NT2/D1 (cell line): Measurements from ENCODE around the gene POLR1C.

ENCODE experiments used
- DNase-seq: peaks from one replicate; pipeline ENCODE4 v3.0.0-alpha.2; 2011; ENCODE audit warnings: low read depth, low spot score
- H3K27me3 ChIP-seq: 2 replicates; pipeline ENCODE4 v1.6.0; 2011; ENCODE audit warnings: mild to moderate bottlenecking; ENCODE audit not compliant: insufficient read length, insufficient read depth
- H3K36me3 ChIP-seq: 2 replicates; pipeline ENCODE4 v1.6.1; 2011; ENCODE audit warnings: mild to moderate bottlenecking, low read length, mixed read lengths; ENCODE audit not compliant: insufficient read depth, insufficient read length
- H3K4me1 ChIP-seq: 2 replicates; pipeline ENCODE4 v1.5.1; 2011; ENCODE audit not compliant: insufficient read depth, insufficient read length
- H3K4me3 ChIP-seq: 2 replicates; pipeline ENCODE4 v1.5.1; 2011; ENCODE audit warnings: low read depth; ENCODE audit not compliant: insufficient read length
- H3K9ac ChIP-seq: 2 replicates; pipeline ENCODE4 v1.6.0; 2011; ENCODE audit warnings: low read depth; ENCODE audit not compliant: insufficient read length
- H3K9me3 ChIP-seq: 2 replicates; pipeline ENCODE4 v1.5.1; 2011; ENCODE audit warnings: mild to moderate bottlenecking, low read length; ENCODE audit not compliant: insufficient read depth
- SUZ12 ChIP-seq: IDR thresholded peaks from 2 replicates; pipeline ENCODE4 v1.6.1; 2011; ENCODE audit not compliant: insufficient read length, insufficient read depth; ENCODE audit errors: extremely low read depth
- YY1 ChIP-seq: IDR thresholded peaks from 2 replicates; pipeline ENCODE4 v1.6.1; 2011; ENCODE audit not compliant: insufficient read length, insufficient read depth
- ZNF274 ChIP-seq: IDR thresholded peaks from 2 replicates; pipeline ENCODE4 v1.6.1; 2011; ENCODE audit warnings: mild to moderate bottlenecking, low read depth, low read length

Gene POLR1C

GRCh38 chr6:43506667-43507471 lies 10.0 kb upstream of the POLR1C start:
- H3K9me3 ChIP-seq: no peaks in the 10 kb centered on the region
- peaks cover 4% of the 10 kb centered on the region for H3K4me1 ChIP-seq
- peaks cover 53% of the 10 kb centered on the region for H3K36me3 ChIP-seq
- peak overlapping the region; percentile 36 for H3K9ac ChIP-seq
- H3K27me3 ChIP-seq: peaks cover 22% of the 10 kb centered on the region
- peak; percentile 76 for DNase-seq
- TF ChIP-seq SUZ12: no peak
- no peak for TF ChIP-seq YY1
- TF ChIP-seq ZNF274: no peak
- H3K4me3 ChIP-seq: no peak overlapping the region

- Histone ChIP-seq H3K4me3 (no peak overlapping the region), H3K9ac (no peak overlapping the region), H3K4me1 (peaks cover 4% of the 10 kb centered on the region), H3K36me3 (peaks cover 53% of the 10 kb centered on the region), H3K27me3 (peaks cover 22% of the 10 kb centered on the region), H3K9me3 (no peaks in the 10 kb centered on the region)
- no peak for TF ChIP-seq ZNF274
- no peak for TF ChIP-seq SUZ12
- TF ChIP-seq YY1: no peak
- DNase-seq: no peak
These were observed 8.3 kb upstream of the POLR1C start for GRCh38 chr6:43508481-43509141.

GRCh38 chr6:43509142-43509983 lies 7.5 kb upstream of the POLR1C start:
- H3K9me3 ChIP-seq: no peaks in the 10 kb centered on the region
- no peak for DNase-seq
- peak overlapping the region; percentile 37 for H3K4me3 ChIP-seq
- H3K4me1 ChIP-seq: peaks cover 4% of the 10 kb centered on the region
- H3K36me3 ChIP-seq: peaks cover 54% of the 10 kb centered on the region
- TF ChIP-seq ZNF274 (no peak), SUZ12 (no peak), YY1 (no peak)
- peak overlapping the region; percentile 64 for H3K9ac ChIP-seq
- peaks cover 22% of the 10 kb centered on the region for H3K27me3 ChIP-seq

- no peak for DNase-seq
- TF ChIP-seq YY1: no peak
- TF ChIP-seq ZNF274: no peak
- no peak for TF ChIP-seq SUZ12
- no peaks in the 10 kb centered on the region for H3K9me3 ChIP-seq
- H3K4me1 ChIP-seq: peaks cover 4% of the 10 kb centered on the region
- H3K36me3 ChIP-seq: peaks cover 52% of the 10 kb centered on the region
- peak within 1 kb of the TSS; percentile 37 for H3K4me3 ChIP-seq
- peaks cover 22% of the 10 kb centered on the region for H3K27me3 ChIP-seq
- peak within 1 kb of the TSS; percentile 64 for H3K9ac ChIP-seq
These were observed 6.7 kb upstream of the POLR1C start, which contains the start of gene LRRC73 for GRCh38 chr6:43509984-43510826. Gene LRRC73, minus strand, starts transcription at chr6:43510346. Its CDS starts 561 bp downstream, at chr6:43509785.

- no peak overlapping the region for H3K4me3 ChIP-seq
- peaks cover 7% of the 10 kb centered on the region for H3K4me1 ChIP-seq
- H3K36me3 ChIP-seq: peaks cover 52% of the 10 kb centered on the region
- TF ChIP-seq SUZ12: no peak
- TF ChIP-seq YY1: no peak
- no peak for TF ChIP-seq ZNF274
- H3K27me3 ChIP-seq: peaks cover 22% of the 10 kb centered on the region
- no peak overlapping the region for H3K9ac ChIP-seq
- H3K9me3 ChIP-seq: no peaks in the 10 kb centered on the region
- DNase-seq: no peak
These were observed 6.1 kb upstream of the POLR1C start for GRCh38 chr6:43510827-43511163.

GRCh38 chr6:43511824-43512415 lies 5.0 kb upstream of the POLR1C start:
- TF ChIP-seq SUZ12: no peak
- no peak for TF ChIP-seq YY1
- TF ChIP-seq ZNF274: no peak
- H3K36me3 ChIP-seq: peaks cover 48% of the 10 kb centered on the region
- no peak overlapping the region for H3K9ac ChIP-seq
- peaks cover 22% of the 10 kb centered on the region for H3K27me3 ChIP-seq
- H3K4me1 ChIP-seq: peaks cover 8% of the 10 kb centered on the region
- H3K4me3 ChIP-seq: no peak overlapping the region
- no peak for DNase-seq
- no peaks in the 10 kb centered on the region for H3K9me3 ChIP-seq
